K562 (cell line): ENCODE data around the gene AKAP6.

Experiments
- CEBPB ChIP-seq: fragments of 450-650 bp; IDR thresholded peaks from 2 replicates; pipeline ENCODE4 v1.6.1; 2016; ENCODE audit warnings: missing genetic modification characterization, missing compliant biosample characterization
- CGGBP1 ChIP-seq: fragments of 250-450 bp; sonication (Bioruptor Pico); IDR thresholded peaks from 2 replicates; pipeline ENCODE4 v1.9.0; 2021; ENCODE audit warnings: mild to moderate bottlenecking
- KLF10 ChIP-seq: fragments of 250-450 bp; sonication (Bioruptor Pico); IDR thresholded peaks from 2 replicates; pipeline ENCODE4 v1.6.1; 2021; ENCODE audit warnings: matching md5 sums
- NFIC ChIP-seq: fragments of 450-650 bp; IDR thresholded peaks from 2 replicates; pipeline ENCODE4 v1.6.1; 2017; ENCODE audit warnings: mild to moderate bottlenecking, inconsistent platforms
- NFYB ChIP-seq: IDR thresholded peaks from 2 replicates; pipeline ENCODE4 v1.6.1; 2011; ENCODE audit warnings: mild to moderate bottlenecking, moderate library complexity; ENCODE audit not compliant: insufficient read length; ENCODE audit errors: extremely low read depth
- TAF1 ChIP-seq: IDR thresholded peaks from 2 replicates; pipeline ENCODE4 v1.6.1; 2011; ENCODE audit warnings: mild to moderate bottlenecking, low read length, moderate library complexity; ENCODE audit not compliant: insufficient read depth, control insufficient read depth, severe bottlenecking; ENCODE audit errors: extremely low read depth
- TF ChIP-seq, protein P1 (sequence below): IDR thresholded peaks from 2 replicates; pipeline ENCODE4 v1.6.1; 2016; ENCODE audit warnings: missing genetic modification characterization, missing compliant biosample characterization

DNA sequence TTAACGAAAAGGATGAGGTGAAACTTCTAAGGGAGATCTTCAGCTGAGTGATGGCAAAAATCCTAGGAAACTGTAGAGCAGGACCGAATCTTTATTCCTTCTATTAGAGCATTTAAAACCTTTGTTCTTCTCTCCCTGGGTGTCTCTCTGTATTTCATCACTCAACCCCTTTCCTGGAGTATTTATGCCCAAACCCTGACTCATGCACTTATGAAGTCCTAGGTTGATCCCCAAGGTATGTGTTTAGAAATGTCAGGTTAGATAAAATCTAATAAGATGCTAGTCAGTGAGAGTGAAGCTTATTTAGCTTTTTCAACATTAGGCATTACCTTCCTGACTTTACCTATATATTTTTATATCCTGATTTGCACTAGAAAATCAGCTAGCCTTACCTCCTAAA, 369.7 kb downstream of the AKAP6 start:
- TF ChIP-seq CEBPB: no peak
- TF ChIP-seq NFYB: no peak
- TF ChIP-seq, protein P1, sequence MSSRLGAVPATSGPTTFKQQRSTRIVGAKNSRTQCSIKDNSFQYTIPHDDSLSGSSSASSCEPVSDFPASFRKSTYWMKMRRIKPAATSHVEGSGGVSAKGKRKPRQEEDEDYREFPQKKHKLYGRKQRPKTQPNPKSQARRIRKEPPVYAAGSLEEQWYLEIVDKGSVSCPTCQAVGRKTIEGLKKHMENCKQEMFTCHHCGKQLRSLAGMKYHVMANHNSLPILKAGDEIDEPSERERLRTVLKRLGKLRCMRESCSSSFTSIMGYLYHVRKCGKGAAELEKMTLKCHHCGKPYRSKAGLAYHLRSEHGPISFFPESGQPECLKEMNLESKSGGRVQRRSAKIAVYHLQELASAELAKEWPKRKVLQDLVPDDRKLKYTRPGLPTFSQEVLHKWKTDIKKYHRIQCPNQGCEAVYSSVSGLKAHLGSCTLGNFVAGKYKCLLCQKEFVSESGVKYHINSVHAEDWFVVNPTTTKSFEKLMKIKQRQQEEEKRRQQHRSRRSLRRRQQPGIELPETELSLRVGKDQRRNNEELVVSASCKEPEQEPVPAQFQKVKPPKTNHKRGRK (tag): no peak
- TF ChIP-seq TAF1: no peak
- no peak for TF ChIP-seq CGGBP1 (CRISPR knock-in tag)
- TF ChIP-seq KLF10 (CRISPR knock-in tag): no peak
- TF ChIP-seq NFIC: no peak
